ENCODE measurements around the gene MARK2.

Gene MARK2

GRCh38 chr11:63939397-63939891, 100.5 kb downstream of the MARK2 start:
- peak overlapping the region; percentile 67 to 69 for H3K4me3 ChIP-seq
- H3K27ac ChIP-seq, result peak overlapping the region; percentile 67 to 71
- no peak for TF ChIP-seq CTCF (IDR thresholded peaks at IDR 0.05)
- intact Hi-C loops (cut with DNase I; ENCODE audit: low total_unique reads), result no loop called here
- peaks cover 0 to 25% (median 13%) of the 10 kb centered on the region in 4 donors for H3K4me1 ChIP-seq
- H3K9me3 ChIP-seq, result no peaks in the 10 kb centered on the region
- H3K36me3 ChIP-seq, result no peaks in the 10 kb centered on the region
- DNase-seq, result no peak
- H3K27me3 ChIP-seq, result no peaks in the 10 kb centered on the region

- Histone ChIP-seq H3K27me3 (no peaks in the 10 kb centered on the region), H3K4me1 (peaks cover 0 to 37% (median 22%) of the 10 kb centered on the region in 4 donors), H3K36me3 (no peaks in the 10 kb centered on the region), H3K4me3 (no peak overlapping the region), H3K27ac (no peak overlapping the region), H3K9me3 (no peaks in the 10 kb centered on the region)
- intact Hi-C loops (cut with DNase I; ENCODE audit: low total_unique reads), result no loop called here
- no peak for DNase-seq
- no peak for TF ChIP-seq CTCF (IDR thresholded peaks at IDR 0.05)
Observed at GRCh38 chr11:63940786-63941185, 101.9 kb downstream of the MARK2 start.

- no peak for TF ChIP-seq CTCF (IDR thresholded peaks at IDR 0.05)
- DNase-seq, result no peak
- Histone ChIP-seq H3K9me3 (no peaks in the 10 kb centered on the region), H3K27me3 (no peaks in the 10 kb centered on the region), H3K4me1 (peaks cover 0 to 40% (median 24%) of the 10 kb centered on the region in 4 donors), H3K36me3 (peaks cover 0 to 8% (median 0%) of the 10 kb centered on the region in 3 donors), H3K4me3 (no peak overlapping the region), H3K27ac (no peak overlapping the region)
- intact Hi-C loops (cut with DNase I; ENCODE audit: low total_unique reads), result no loop called here
Observed at GRCh38 chr11:63941901-63942300, 103.0 kb downstream of the MARK2 start.

GRCh38 chr11:63942803-63943202, 103.9 kb downstream of the MARK2 start:
- Histone ChIP-seq H3K4me3 (no peak overlapping the region), H3K27me3 (no peaks in the 10 kb centered on the region), H3K4me1 (peaks cover 0 to 40% (median 24%) of the 10 kb centered on the region in 4 donors), H3K9me3 (no peaks in the 10 kb centered on the region), H3K36me3 (peaks cover 0 to 18% (median 0%) of the 10 kb centered on the region in 3 donors), H3K27ac (no peak overlapping the region)
- no peak for TF ChIP-seq CTCF (IDR thresholded peaks at IDR 0.05)
- intact Hi-C loops (cut with DNase I; ENCODE audit: low total_unique reads), result no loop called here
- no peak for DNase-seq

GRCh38 chr11:63944987-63945386, 106.1 kb downstream of the MARK2 start:
- peak; percentile 34 to 77 for DNase-seq
- Histone ChIP-seq H3K4me1 (peaks cover 0 to 23% (median 12%) of the 10 kb centered on the region in 4 donors), H3K27ac (peak overlapping the region; percentile 45 to 86), H3K4me3 (no peak overlapping the region), H3K27me3 (no peaks in the 10 kb centered on the region), H3K9me3 (no peaks in the 10 kb centered on the region), H3K36me3 (peaks cover 0 to 24% (median 9%) of the 10 kb centered on the region in 3 donors)
- intact Hi-C loops (cut with DNase I; ENCODE audit: low total_unique reads), result loop anchor here (5.0 kb wide), 1 partner anchor 178 kb away; the partner anchor contains the start of gene ZFTA
- no peak for TF ChIP-seq CTCF (IDR thresholded peaks at IDR 0.05)

All from tibial artery (tissue), 4 donors.